HG03432 (cell line): ENCODE measurements around the gene SMIM21.

ENCODE experiments used
- ATAC-seq: cut with Tn5 transposase; IDR thresholded peaks from one replicate; pipeline ENCODE4 v1.9.1; 2021; ENCODE audit warnings: mild to moderate bottlenecking, moderate library complexity; ENCODE audit not compliant: unreplicated experiment

SMIM21 gene

GRCh38 chr18:75427603-75428002 lies at the start of gene SMIM21:
SMIM21 (minus strand) TSS chr18:75427703; CDS start chr18:75427563, 140 bp downstream.
- no peak for ATAC-seq

GRCh38 chr18:75475228-75475627 lies 47.7 kb upstream of the SMIM21 start:
- no peak for ATAC-seq

GRCh38 chr18:75474332-75474731 lies 46.8 kb upstream of the SMIM21 start:
- ATAC-seq, result no peak

GRCh38 chr18:75473316-75473715 lies 45.8 kb upstream of the SMIM21 start:
- no peak for ATAC-seq

GRCh38 chr18:75472906-75473305 lies 45.4 kb upstream of the SMIM21 start:
- ATAC-seq, result no peak

GRCh38 chr18:75472396-75472795 lies 44.9 kb upstream of the SMIM21 start:
- no peak for ATAC-seq

GRCh38 chr18:75471850-75472249 lies 44.3 kb upstream of the SMIM21 start:
- no peak for ATAC-seq

GRCh38 chr18:75467851-75468250 lies 40.3 kb upstream of the SMIM21 start:
- no peak for ATAC-seq

GRCh38 chr18:75467281-75467795 lies 39.8 kb upstream of the SMIM21 start:
- no peak for ATAC-seq

- ATAC-seq, result no peak
Measured at GRCh38 chr18:75464356-75464755, 36.9 kb upstream of the SMIM21 start.

GRCh38 chr18:75462178-75462832 lies 34.8 kb upstream of the SMIM21 start:
- ATAC-seq, result no peak

GRCh38 chr18:75456199-75456631 lies 28.7 kb upstream of the SMIM21 start:
- ATAC-seq, result no peak

- ATAC-seq, result no peak
Measured at GRCh38 chr18:75455249-75456198, 28.0 kb upstream of the SMIM21 start.

GRCh38 chr18:75454022-75454795 lies 26.7 kb upstream of the SMIM21 start:
- ATAC-seq, result no peak

- ATAC-seq, result no peak
Measured at GRCh38 chr18:75450906-75451305, 23.4 kb upstream of the SMIM21 start.

GRCh38 chr18:75441896-75442295 lies 14.4 kb upstream of the SMIM21 start:
- ATAC-seq, result no peak

- no peak for ATAC-seq
Measured at GRCh38 chr18:75439348-75439747, 11.8 kb upstream of the SMIM21 start.

- no peak for ATAC-seq
Measured at GRCh38 chr18:75438891-75439290, 11.4 kb upstream of the SMIM21 start.

- no peak for ATAC-seq
Measured at GRCh38 chr18:75437979-75438378, 10.5 kb upstream of the SMIM21 start.

- ATAC-seq, result no peak
Measured at GRCh38 chr18:75433098-75433497, 5.6 kb upstream of the SMIM21 start.

GRCh38 chr18:75429975-75430374 lies 2.5 kb upstream of the SMIM21 start:
- ATAC-seq, result no peak
